T47D (cell line): ENCODE measurements around the gene CHRNE.
A peak's percentile ranks its signal among the peaks of the same experiment; 100 is the strongest.

Experiments
- DNase-seq, 2 experiments: peaks; one replicate each; pipeline versions ENCODE4 v3.0.0 to v3.0.0-alpha.2; 2011 to 2012; ENCODE audit warnings: low read depth in 1 of 2, low spot score in 1 of 2
- JUND ChIP-seq: IDR thresholded peaks from 2 replicates; pipeline ENCODE4 v1.6.1; 2012; ENCODE audit warnings: low read depth
- in situ Hi-C: cut with HindIII; loops from 2 replicates; pipeline ENCODE4 v1.10.0; 2016; ENCODE audit warnings: low sequenced_read_pairs, low pct_unique_long_range_greater_than_20kb

CHRNE gene

GRCh38 chr17:4945176-4945943, 42.5 kb upstream of the CHRNE start:
- TF ChIP-seq JUND: peak; percentile 45; the same call in 1 of the 2 replicates
- in situ Hi-C loops: no loop called here

GRCh38 chr17:4944554-4945175, 41.8 kb upstream of the CHRNE start:
- DNase-seq: no peak
- no peak for TF ChIP-seq JUND
- in situ Hi-C loops: no loop called here

More at GRCh38 chr17:4945176-4945943, 42.5 kb upstream of the CHRNE start:
- peak in 1 of 2 experiments; percentile 78 for DNase-seq

GRCh38 chr17:4944163-4944553, 41.3 kb upstream of the CHRNE start:
- in situ Hi-C loops: no loop called here
- no peak for TF ChIP-seq JUND
- DNase-seq: no peak

GRCh38 chr17:4942760-4943508, 40.0 kb upstream of the CHRNE start:
- no peak for DNase-seq
- no peak for TF ChIP-seq JUND
- in situ Hi-C loops: no loop called here

GRCh38 chr17:4941319-4941610, 38.4 kb upstream of the CHRNE start:
- DNase-seq: no peak
- in situ Hi-C loops: no loop called here
- TF ChIP-seq JUND: no peak

GRCh38 chr17:4940555-4941318, 37.8 kb upstream of the CHRNE start:
- DNase-seq: peak in 1 of 2 experiments; percentile 59
- in situ Hi-C loops: no loop called here
- no peak for TF ChIP-seq JUND

- peak; percentile 93 to 99 for DNase-seq
- no peak for TF ChIP-seq JUND
- in situ Hi-C loops: no loop called here
Observed at GRCh38 chr17:4939796-4940554, 37.1 kb upstream of the CHRNE start, which contains the start of the genes RNF167 and SLC25A11. Gene RNF167 (plus strand): TSS chr17:4940268. CDS start chr17:4940910, 642 bp downstream. Gene SLC25A11 (minus strand): TSS chr17:4940046. CDS start chr17:4939910, 136 bp downstream.

GRCh38 chr17:4939546-4939795, 36.6 kb upstream of the CHRNE start:
- TF ChIP-seq JUND: no peak
- no peak for DNase-seq
- in situ Hi-C loops: no loop called here

- no peak for DNase-seq
- no peak for TF ChIP-seq JUND
- in situ Hi-C loops: no loop called here
Observed at GRCh38 chr17:4938688-4939545, 36.0 kb upstream of the CHRNE start.

GRCh38 chr17:4938069-4938491, 35.2 kb upstream of the CHRNE start:
- no peak for DNase-seq
- in situ Hi-C loops: no loop called here
- TF ChIP-seq JUND: no peak

GRCh38 chr17:4937553-4937952, 34.7 kb upstream of the CHRNE start:
- in situ Hi-C loops: no loop called here
- no peak for TF ChIP-seq JUND
- DNase-seq: no peak
